IPS-18c (cell line): ENCODE data around the gene FBXO10.
"Not testable (repeated sequence)": the region's sequence is repeated elsewhere in the genome, so short reads cannot be mapped to it uniquely, and the experiment has no call there.

ENCODE experiments used
- H3K4me3 ChIP-seq: 2 replicates; pipeline ENCODE4 v1.7.0; 2013; ENCODE audit warnings: low read depth, mild to moderate bottlenecking, low read length, moderate library complexity; ENCODE audit not compliant: insufficient read depth
- H3K9me3 ChIP-seq: one replicate; pipeline ENCODE4 v1.6.1; 2013; ENCODE audit warnings: mild to moderate bottlenecking, low read length, moderate library complexity; ENCODE audit not compliant: control insufficient read depth, insufficient read depth

The FBXO10 gene

GRCh38 chr9:37508135-37508833, 67.9 kb downstream of the FBXO10 start:
- Histone ChIP-seq H3K9me3 (peaks cover 3% of the 10 kb centered on the region), H3K4me3 (no peak overlapping the region)

DNA sequence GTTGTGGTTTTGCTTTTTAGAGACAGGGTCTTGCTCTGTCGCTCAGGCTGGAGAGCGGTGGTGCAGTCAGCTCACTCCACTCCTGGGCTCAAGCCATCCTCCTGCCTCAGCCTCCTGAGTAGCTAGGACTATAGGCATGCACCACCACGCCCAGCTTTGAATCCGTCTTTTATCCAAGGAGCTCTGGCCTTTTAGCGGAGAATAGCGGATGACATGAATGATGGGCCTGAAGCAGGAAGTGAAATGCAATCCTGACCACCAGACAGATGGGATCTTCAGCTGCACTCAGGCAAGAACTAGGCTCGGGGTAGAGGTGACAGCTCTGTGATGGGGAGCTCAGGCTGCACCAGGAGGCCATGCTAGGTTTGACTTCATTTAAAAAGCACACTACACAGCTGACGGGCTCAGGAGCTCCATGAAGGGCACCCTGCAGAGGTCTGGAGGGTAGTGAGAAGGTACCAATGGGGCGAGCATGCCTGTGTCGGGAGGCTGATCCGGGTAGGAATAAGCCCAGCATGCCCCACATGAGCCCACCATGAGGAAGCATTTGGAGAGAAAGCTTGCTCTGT, 68.5 kb downstream of the FBXO10 start:
- Histone ChIP-seq H3K9me3 (peaks cover 3% of the 10 kb centered on the region), H3K4me3 (no peak overlapping the region)

GRCh38 chr9:37504605-37505004, 71.6 kb downstream of the FBXO10 start:
- H3K4me3 ChIP-seq: no peak overlapping the region
- peaks cover 3% of the 10 kb centered on the region for H3K9me3 ChIP-seq

DNA sequence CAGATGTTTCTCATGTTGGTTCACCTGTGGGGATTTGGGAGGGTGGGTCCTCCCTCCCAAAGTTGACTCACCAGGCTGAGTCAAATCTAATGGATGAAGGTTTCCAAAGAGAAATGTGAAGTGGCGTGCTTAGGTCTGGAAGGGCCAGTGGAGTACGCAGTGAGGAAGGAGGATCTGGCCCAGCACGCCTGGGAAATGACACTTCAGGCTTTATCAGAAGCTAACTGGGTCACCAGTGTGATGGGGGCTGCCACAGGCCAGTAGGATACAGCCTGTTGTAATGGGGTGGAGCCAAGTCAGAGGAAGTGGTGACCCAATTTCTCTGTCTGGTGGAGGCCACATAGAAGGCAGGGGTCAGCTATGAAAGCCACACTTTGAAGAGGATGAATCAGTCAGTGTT, 72.4 kb downstream of the FBXO10 start:
- Histone ChIP-seq H3K4me3 (no peak overlapping the region), H3K9me3 (peaks cover 3% of the 10 kb centered on the region)

DNA sequence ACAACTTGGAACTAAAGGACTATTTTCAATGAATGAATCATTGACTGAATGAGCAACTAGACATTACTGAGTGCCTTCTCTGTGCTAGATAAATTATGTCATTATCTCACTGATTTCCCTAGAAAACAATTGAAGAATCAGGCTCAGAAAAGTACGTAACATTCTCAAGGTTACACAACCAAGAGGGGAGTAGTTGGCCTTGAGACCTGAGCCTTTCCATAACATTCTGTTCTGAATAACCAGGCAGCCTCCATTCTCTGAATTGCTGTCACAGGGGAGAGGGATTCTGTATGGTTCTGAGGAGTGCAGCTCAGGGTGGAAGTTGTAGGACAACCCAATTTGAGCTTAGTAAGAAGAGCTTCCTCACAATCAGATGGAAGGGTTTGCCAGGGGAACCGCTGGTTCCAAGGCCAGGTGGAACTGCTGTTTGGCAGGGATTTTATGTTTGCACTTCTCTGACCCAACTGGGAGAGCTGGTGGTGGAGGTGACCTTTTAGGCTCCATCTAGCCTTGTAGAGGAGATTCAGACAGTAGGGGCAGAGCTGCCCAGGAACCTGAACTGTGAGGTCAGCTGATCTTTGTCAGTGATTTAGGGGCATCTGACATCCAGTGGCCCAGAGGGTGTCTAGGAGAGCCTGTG, 74.1 kb downstream of the FBXO10 start:
- Histone ChIP-seq H3K9me3 (peaks cover 2% of the 10 kb centered on the region), H3K4me3 (no peak overlapping the region)

GRCh38 chr9:37499297-37499696, 76.9 kb downstream of the FBXO10 start:
- H3K9me3 ChIP-seq: peaks cover 2% of the 10 kb centered on the region
- H3K4me3 ChIP-seq: no peak overlapping the region

GRCh38 chr9:37498457-37498856, 77.7 kb downstream of the FBXO10 start:
- H3K9me3 ChIP-seq: peaks cover 2% of the 10 kb centered on the region
- no peak overlapping the region for H3K4me3 ChIP-seq

DNA sequence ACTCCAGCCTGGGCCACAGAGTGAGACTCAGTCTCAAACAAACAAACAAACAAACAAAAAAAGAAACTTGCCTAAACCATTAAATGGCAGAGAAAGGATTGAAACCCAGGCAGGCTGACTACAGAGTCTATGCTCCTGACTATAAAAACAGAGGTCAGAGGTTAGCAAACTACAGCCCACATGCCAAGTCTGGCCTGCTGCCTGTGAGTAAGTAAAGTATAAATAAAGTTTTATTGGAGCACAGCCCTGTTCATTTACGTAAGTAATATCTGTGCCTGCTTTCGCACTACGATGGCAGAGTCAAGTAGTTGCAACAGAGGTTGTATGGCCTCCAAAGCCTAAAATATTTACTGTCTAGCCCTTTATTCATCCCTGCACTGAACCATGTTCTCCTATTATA, 78.9 kb downstream of the FBXO10 start:
- H3K9me3 ChIP-seq: peaks cover 2% of the 10 kb centered on the region
- H3K4me3 ChIP-seq: no peak overlapping the region

DNA sequence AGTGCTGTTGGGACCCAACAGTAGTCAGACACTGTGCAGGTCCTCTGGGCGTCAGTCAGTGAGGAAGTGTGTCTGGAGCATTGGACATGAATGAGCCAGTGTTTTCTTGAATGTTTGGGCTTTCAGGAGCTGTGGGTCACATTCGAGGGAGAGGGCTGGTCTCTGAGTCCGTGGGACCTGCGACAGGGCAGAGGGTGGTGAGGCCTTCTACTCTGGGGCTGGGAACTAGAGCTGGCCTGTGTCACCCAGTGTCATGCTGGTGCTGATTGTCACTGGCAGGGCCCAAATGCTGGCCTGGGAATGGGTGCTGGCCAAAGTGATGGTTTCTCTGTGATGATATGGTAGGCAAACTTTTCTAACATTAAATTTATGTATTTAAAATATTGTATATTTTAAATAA, 80.2 kb downstream of the FBXO10 start:
- H3K4me3 ChIP-seq: no peak overlapping the region
- peaks cover 2% of the 10 kb centered on the region for H3K9me3 ChIP-seq

DNA sequence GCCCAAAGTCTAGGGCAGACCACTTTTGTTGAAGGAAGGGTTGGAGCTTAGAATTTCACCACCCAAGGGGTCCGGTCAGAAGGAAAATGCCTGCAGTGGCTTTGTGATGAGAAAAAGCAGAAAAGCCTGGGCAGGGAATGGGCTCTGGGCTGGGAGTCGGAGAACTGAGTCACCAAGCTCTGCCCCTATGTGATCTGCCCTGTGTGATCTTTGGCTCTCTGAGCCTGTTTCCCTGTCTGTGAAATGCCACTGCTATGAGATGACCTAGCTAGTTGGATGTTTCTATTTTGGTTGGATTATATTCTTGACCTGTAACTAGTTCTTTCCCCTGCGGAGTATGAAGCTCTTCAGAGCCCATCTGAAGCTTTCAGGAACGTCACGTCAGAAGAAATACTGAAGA, 80.6 kb downstream of the FBXO10 start:
- no peak overlapping the region for H3K4me3 ChIP-seq

GRCh38 chr9:37491939-37492338, 84.2 kb downstream of the FBXO10 start:
- Histone ChIP-seq H3K4me3 (no peak overlapping the region), H3K9me3 (peaks cover 2% of the 10 kb centered on the region)

More for the DNA sequence above, 80.6 kb downstream of the FBXO10 start:
- H3K9me3 ChIP-seq: peaks cover 2% of the 10 kb centered on the region

DNA sequence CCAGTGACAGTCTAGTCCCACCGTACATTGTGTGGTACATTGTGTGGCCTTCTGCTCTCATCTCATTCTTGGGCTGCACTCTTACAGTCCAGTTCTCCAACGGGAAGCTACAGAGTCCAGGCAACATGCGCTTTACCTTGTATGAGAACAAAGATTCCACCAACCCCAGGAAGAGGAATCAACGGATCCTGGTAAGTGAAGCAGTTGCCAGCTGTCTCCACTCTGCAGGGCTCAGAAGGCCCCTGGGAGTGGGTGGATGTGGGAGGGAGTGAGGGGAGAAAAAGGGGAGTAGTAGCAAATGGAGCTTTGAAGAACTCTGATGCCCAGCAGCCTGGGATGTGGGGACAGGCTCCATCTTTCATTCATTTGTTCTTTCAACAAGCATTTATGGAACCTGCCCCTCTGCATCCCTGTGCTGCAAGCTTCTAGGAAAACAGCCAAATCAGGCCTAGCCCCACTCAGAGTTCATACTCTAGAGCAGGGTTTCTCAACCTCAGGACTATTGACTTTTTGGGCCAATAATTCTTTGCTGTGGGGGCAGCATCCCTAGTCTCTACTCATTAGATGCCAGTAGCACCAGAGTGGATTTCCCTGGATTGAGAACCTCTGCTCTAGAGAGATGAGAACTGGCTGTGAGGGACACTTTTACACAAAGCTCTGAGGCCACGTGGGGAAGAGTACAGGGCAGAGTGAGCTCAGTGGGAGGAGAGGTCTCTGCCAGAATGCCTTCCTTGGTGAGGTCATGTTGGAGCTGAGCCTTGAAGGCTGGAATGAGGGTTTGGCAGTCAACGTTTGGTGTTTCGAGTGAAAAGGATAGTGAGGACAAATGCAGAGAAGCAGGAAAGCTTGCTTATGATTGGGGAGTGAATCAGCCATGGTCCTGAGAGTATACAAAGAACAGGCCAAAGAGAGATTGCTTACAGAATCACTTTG, 89.3 kb downstream of the FBXO10 start:
- Histone ChIP-seq H3K4me3 (peak overlapping the region; percentile 72), H3K9me3 (peaks cover 2% of the 10 kb centered on the region)

- Histone ChIP-seq H3K4me3 (peak overlapping the region; percentile 72), H3K9me3 (peaks cover 2% of the 10 kb centered on the region)
These were observed 89.9 kb downstream of the FBXO10 start for GRCh38 chr9:37486256-37486615.

DNA sequence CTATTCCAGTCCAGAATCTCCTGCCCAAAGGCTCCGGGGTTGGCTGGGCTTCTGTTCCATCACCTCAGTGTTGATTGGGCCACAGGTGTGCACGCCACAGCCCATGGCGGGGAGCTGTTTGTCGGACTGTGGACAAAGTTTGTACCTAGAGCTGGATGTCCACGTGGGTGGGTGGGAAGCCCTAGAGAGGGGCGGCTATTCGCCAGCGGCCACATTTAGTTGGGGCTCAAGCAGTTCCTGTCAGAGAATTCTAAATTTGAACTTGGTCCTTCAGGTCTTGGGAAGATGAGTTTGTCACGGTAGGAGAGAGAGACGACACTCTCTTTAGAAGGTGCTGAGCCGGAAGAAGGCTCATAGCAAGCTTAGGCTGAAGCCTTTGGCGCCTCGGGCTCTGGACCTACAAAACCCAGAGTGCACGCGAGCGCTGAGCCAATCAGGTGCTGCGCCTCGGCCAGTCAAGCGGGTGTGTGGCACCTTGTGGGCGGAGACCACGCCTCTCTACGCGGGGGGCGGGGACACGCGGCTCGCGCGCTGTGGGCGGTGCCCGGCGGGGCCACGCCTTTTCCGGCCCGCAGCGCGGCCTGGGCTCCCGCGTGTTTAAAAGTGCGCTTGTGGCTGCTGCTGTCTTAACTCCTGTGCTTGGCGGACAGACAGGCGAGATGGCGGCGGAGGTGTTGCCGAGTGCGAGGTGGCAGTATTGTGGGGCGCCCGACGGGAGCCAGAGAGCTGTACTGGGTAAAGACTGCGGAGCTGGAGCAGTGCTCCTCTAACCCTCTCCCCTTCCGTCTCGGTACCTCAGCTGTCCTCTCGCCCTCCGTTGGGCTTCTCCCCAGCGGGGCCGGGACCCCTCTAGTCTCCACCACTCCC, 90.6 kb downstream of the FBXO10 start, which contains the start of gene POLR1E:
Gene POLR1E, plus strand, starts transcription at position 560 of the 867 bp plus-strand sequence. Its CDS starts 100 bp downstream, at position 660.
- Histone ChIP-seq H3K9me3 (peaks cover 2% of the 10 kb centered on the region), H3K4me3 (peak within 1 kb of the TSS; percentile 72)

GRCh38 chr9:37480759-37481158, 95.4 kb downstream of the FBXO10 start:
- Histone ChIP-seq H3K4me3 (no peak overlapping the region), H3K9me3 (no peaks in the 10 kb centered on the region)

DNA sequence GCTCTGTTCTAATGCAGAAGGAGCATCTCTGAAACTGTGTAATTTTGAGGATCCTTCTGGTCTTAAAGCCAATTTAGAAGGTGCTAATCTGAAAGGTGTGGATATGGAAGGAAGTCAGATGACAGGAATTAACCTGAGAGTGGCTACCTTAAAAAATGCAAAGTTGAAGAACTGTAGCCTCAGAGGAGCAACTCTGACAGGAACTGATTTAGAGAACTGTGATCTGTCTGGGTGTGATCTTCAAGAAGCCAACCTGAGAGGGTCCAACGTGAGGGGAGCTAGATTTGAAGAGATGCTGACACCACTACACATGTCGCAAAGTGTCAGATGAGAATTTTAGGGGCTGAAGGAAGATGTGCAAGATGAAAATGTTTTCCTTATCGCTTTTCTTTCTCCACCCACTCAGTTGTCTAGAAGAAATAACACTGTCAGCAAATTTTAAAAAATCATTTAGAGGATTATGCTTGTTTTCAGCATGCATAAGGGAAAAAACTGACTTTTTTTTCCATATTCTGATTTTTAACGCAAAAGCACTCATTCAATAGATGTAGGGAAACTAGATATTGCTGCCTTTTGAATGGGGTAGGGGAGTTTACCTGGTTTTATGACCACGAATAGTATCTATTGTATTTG, 98.1 kb downstream of the FBXO10 start:
- not testable (repeated sequence) for H3K4me3 ChIP-seq, H3K9me3 ChIP-seq
